Neural cell (in vitro differentiated cells): Measurements from ENCODE around the gene IQGAP1.

Experiments
- CTCF ChIP-seq: fragments of 450-650 bp; IDR thresholded peaks from 2 replicates; pipeline ENCODE4 v1.5.1; 2014; ENCODE audit warnings: antibody characterized with exemption, mild to moderate bottlenecking, moderate library complexity; ENCODE audit not compliant: poor library complexity, severe bottlenecking
- EP300 ChIP-seq: fragments of 450-650 bp; conservative IDR thresholded peaks from 2 replicates; pipeline ENCODE4 v1.6.1; 2014; ENCODE audit warnings: antibody characterized with exemption, mild to moderate bottlenecking, moderate library complexity; ENCODE audit not compliant: poor library complexity, severe bottlenecking
- EZH2 ChIP-seq: fragments of 200-600, 300-800 bp; shearing (Covaris generic), sonication (generic); IDR thresholded peaks from 2 replicates; pipeline ENCODE4 v1.6.1; 2014; ENCODE audit warnings: antibody characterized with exemption, low read length, borderline replicate concordance, mild to moderate bottlenecking; ENCODE audit not compliant: insufficient read depth, poor library complexity, severe bottlenecking
- MXI1 ChIP-seq: fragments of 450-650 bp; conservative IDR thresholded peaks from 2 replicates; pipeline ENCODE4 v1.6.1; 2014; ENCODE audit warnings: antibody characterized with exemption, mild to moderate bottlenecking; ENCODE audit not compliant: poor library complexity, severe bottlenecking
- POLR2AphosphoS5 ChIP-seq: IDR thresholded peaks from 2 replicates; pipeline ENCODE4 v1.6.1; 2012
- RAD21 ChIP-seq: fragments of 450-650 bp; conservative IDR thresholded peaks from 2 replicates; pipeline ENCODE4 v1.6.1; 2014; ENCODE audit warnings: antibody characterized with exemption, mild to moderate bottlenecking, moderate library complexity
- REST ChIP-seq: IDR thresholded peaks from 2 replicates; pipeline ENCODE4 v1.6.1; 2012; ENCODE audit warnings: borderline replicate concordance
- SMC3 ChIP-seq: fragments of 450-650 bp; conservative IDR thresholded peaks from 2 replicates; pipeline ENCODE4 v1.6.1; 2014; ENCODE audit warnings: antibody characterized with exemption, mild to moderate bottlenecking, moderate library complexity; ENCODE audit not compliant: poor library complexity
- TAF1 ChIP-seq: IDR thresholded peaks from 2 replicates; pipeline ENCODE4 v1.6.1; 2012; ENCODE audit warnings: low read depth

- TF ChIP-seq TAF1 (no peak), CTCF (no peak), SMC3 (no peak), EP300 (no peak), RAD21 (no peak), REST (no peak), MXI1 (no peak), POLR2AphosphoS5 (no peak), EZH2 (no peak)
Observed at GRCh38 chr15:90348456-90348855, 39.6 kb upstream of the IQGAP1 start.
